ENCODE results near the gene CHRND. TPM values are rescaled to one million over a fixed set of nuclear protein-coding genes. Genes with fewer than 3 reads are reported as not detected.

Gene CHRND
- total RNA-seq, 6 experiments from 2014 or later, result not detected

- peaks cover 35% of the 10 kb centered on the region for H3K27me3 Mint-ChIP-seq (ENCODE audit: insufficient read depth)
- H3K27ac Mint-ChIP-seq, result no peak overlapping the region
- H3K36me3 Mint-ChIP-seq (ENCODE audit: low read depth), result no peaks in the 10 kb centered on the region
- H3K9me3 Mint-ChIP-seq, result no peaks in the 10 kb centered on the region
- DNase-seq, result no peak
- no peak for TF ChIP-seq CTCF (IDR thresholded peaks at IDR 0.05)
- H3K4me3 Mint-ChIP-seq, result no peak overlapping the region
- H3K4me1 Mint-ChIP-seq (ENCODE audit: low read depth), result no peaks in the 10 kb centered on the region
Measured at GRCh38 chr2:232480201-232481190, 45.5 kb upstream of the CHRND start.

- Mint-ChIP-seq H3K4me3 (no peak overlapping the region), H3K36me3 (ENCODE audit: low read depth) (no peaks in the 10 kb centered on the region), H3K27me3 (ENCODE audit: insufficient read depth) (peaks cover 31% of the 10 kb centered on the region), H3K27ac (no peak overlapping the region), H3K9me3 (no peaks in the 10 kb centered on the region), H3K4me1 (ENCODE audit: low read depth) (no peaks in the 10 kb centered on the region)
- TF ChIP-seq CTCF (IDR thresholded peaks at IDR 0.05), result no peak
- no peak for DNase-seq
Measured at GRCh38 chr2:232481322-232482140, 44.4 kb upstream of the CHRND start.

GRCh38 chr2:232482301-232483238 is 43.4 kb upstream of the CHRND start:
- DNase-seq, result no peak
- H3K4me3 Mint-ChIP-seq, result no peak overlapping the region
- TF ChIP-seq CTCF (IDR thresholded peaks at IDR 0.05), result no peak
- no peaks in the 10 kb centered on the region for H3K9me3 Mint-ChIP-seq
- no peaks in the 10 kb centered on the region for H3K36me3 Mint-ChIP-seq (ENCODE audit: low read depth)
- peaks cover 33% of the 10 kb centered on the region for H3K27me3 Mint-ChIP-seq (ENCODE audit: insufficient read depth)
- no peaks in the 10 kb centered on the region for H3K4me1 Mint-ChIP-seq (ENCODE audit: low read depth)
- H3K27ac Mint-ChIP-seq, result no peak overlapping the region

- no peak for DNase-seq
- no peak for TF ChIP-seq CTCF (IDR thresholded peaks at IDR 0.05)
- H3K27ac Mint-ChIP-seq, result no peak overlapping the region
- H3K9me3 Mint-ChIP-seq, result no peaks in the 10 kb centered on the region
- no peaks in the 10 kb centered on the region for H3K36me3 Mint-ChIP-seq (ENCODE audit: low read depth)
- peaks cover 32% of the 10 kb centered on the region for H3K27me3 Mint-ChIP-seq (ENCODE audit: insufficient read depth)
- H3K4me3 Mint-ChIP-seq, result no peak overlapping the region
- H3K4me1 Mint-ChIP-seq (ENCODE audit: low read depth), result no peaks in the 10 kb centered on the region
Measured at GRCh38 chr2:232483311-232483922, 42.5 kb upstream of the CHRND start.

Data from HFFc6 (cell line).